Measurements from ENCODE around the gene WDCP.

- TF ChIP-seq POLR2A (IDR thresholded peaks at IDR 0.05): no peak
- no peak for TF ChIP-seq EP300 (IDR thresholded peaks at IDR 0.05)
Observed at GRCh38 chr2:24012521-24013188, 34.5 kb downstream of the WDCP start.
